Activated naive CD8-positive, alpha-beta T cell treated with anti-CD3 and anti-CD28 coated beads, Interleukin-2, amount 50 U/mL, for 24 hours (primary cell): ENCODE results near the gene CEBPE.

Source experiments
- ATAC-seq: fragments of 150-1000 bp; cut with Tn5 transposase; one replicate; pipeline ENCODE4 v1.10.0; 2021
- DNase-seq: peaks from one replicate; pipeline ENCODE4 v3.0.0; 2021
- H3K27ac Mint-ChIP-seq: one replicate; pipeline ENCODE4 v1.8.0; 2021; ENCODE audit warnings: mild to moderate bottlenecking, mixed read lengths
- H3K27me3 Mint-ChIP-seq: one replicate; pipeline ENCODE4 v1.8.0; 2021; ENCODE audit warnings: mixed read lengths
- H3K36me3 Mint-ChIP-seq: one replicate; pipeline ENCODE4 v1.8.0; 2021; ENCODE audit warnings: low read depth, mixed read lengths
- H3K4me1 Mint-ChIP-seq: one replicate; pipeline ENCODE4 v1.8.0; 2021; ENCODE audit warnings: mixed read lengths
- H3K4me3 Mint-ChIP-seq: one replicate; pipeline ENCODE4 v1.8.0; 2021; ENCODE audit warnings: mild to moderate bottlenecking, moderate library complexity, mixed read lengths
- H3K9me3 Mint-ChIP-seq: one replicate; pipeline ENCODE4 v1.8.0; 2021; ENCODE audit warnings: mixed read lengths

Gene CEBPE

DNA sequence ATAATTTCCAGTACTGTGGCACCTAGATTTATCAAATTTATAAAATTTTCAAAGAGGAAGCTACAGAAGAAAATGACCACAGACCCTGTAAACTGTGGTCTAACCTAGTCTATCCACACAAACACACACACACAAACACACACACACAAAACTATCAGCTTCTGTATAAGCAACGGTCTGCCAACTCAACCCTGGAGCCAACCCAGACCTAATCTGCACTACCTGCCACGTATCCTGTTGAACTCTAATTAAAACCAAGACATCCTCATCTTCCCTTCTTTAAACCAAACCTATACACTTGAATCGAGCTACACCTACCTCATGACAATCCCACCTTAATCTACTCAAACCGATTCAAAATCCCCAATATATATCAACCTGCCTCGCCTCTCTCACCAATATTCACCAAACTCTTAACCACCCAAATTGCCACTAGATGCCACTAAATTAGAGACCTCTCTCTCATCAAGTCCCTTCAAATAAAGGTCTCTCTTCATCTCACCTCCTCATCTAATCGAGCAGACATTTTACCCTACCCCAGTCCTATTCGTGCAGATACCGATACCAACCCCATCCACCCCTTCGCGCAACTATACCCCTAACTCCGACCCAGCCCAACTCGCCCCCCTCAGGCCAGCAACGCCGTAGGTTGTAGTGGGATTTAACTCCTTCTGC, 24.9 kb downstream of the CEBPE start:
- H3K27ac Mint-ChIP-seq, result no peak overlapping the region
- no peak overlapping the region for H3K4me3 Mint-ChIP-seq
- no peaks in the 10 kb centered on the region for H3K9me3 Mint-ChIP-seq

DNA sequence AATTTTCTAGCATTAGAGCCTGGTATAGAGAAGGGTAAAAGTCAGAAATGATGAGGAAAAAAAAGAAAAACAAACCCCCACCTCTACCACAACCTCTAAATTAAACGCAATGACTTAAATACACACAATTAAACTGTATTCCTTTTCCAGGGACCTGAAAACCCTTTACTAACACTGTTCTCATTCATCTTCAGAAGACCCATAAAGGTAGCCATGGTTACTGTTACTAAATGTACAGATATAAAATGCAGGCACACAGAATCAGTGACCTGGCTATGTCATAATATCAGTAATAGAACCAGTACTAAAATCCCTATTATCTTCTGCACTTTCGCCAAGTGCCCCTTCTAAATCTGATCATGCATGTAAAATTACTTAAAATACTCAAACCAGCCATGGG, 25.5 kb downstream of the CEBPE start:
- H3K9me3 Mint-ChIP-seq, result no peaks in the 10 kb centered on the region
- peaks cover 50% of the 10 kb centered on the region for H3K36me3 Mint-ChIP-seq
- peak overlapping the region; percentile 53 for H3K27ac Mint-ChIP-seq
- no peak overlapping the region for H3K4me3 Mint-ChIP-seq
- no peak for DNase-seq
- H3K27me3 Mint-ChIP-seq, result no peaks in the 10 kb centered on the region
- no peak for ATAC-seq
- peaks cover 46% of the 10 kb centered on the region for H3K4me1 Mint-ChIP-seq

More for the DNA sequence above, 24.9 kb downstream of the CEBPE start:
- H3K27me3 Mint-ChIP-seq, result no peaks in the 10 kb centered on the region
- peaks cover 51% of the 10 kb centered on the region for H3K36me3 Mint-ChIP-seq
- H3K4me1 Mint-ChIP-seq, result peaks cover 47% of the 10 kb centered on the region
- no peak for ATAC-seq
- peak; percentile 78 for DNase-seq

- DNase-seq, result no peak
- Mint-ChIP-seq H3K4me3 (no peak overlapping the region), H3K27me3 (no peaks in the 10 kb centered on the region), H3K27ac (peak overlapping the region; percentile 53), H3K4me1 (peaks cover 48% of the 10 kb centered on the region), H3K9me3 (no peaks in the 10 kb centered on the region), H3K36me3 (peaks cover 46% of the 10 kb centered on the region)
- ATAC-seq, result no peak
Observed at GRCh38 chr14:23093104-23093503, 26.0 kb downstream of the CEBPE start.

GRCh38 chr14:23091294-23092225, 27.5 kb downstream of the CEBPE start:
- Mint-ChIP-seq H3K4me1 (peaks cover 45% of the 10 kb centered on the region), H3K4me3 (no peak overlapping the region), H3K9me3 (no peaks in the 10 kb centered on the region), H3K27ac (peak overlapping the region; percentile 50), H3K36me3 (peaks cover 45% of the 10 kb centered on the region), H3K27me3 (no peaks in the 10 kb centered on the region)
- no peak for ATAC-seq
- DNase-seq, result no peak

DNA sequence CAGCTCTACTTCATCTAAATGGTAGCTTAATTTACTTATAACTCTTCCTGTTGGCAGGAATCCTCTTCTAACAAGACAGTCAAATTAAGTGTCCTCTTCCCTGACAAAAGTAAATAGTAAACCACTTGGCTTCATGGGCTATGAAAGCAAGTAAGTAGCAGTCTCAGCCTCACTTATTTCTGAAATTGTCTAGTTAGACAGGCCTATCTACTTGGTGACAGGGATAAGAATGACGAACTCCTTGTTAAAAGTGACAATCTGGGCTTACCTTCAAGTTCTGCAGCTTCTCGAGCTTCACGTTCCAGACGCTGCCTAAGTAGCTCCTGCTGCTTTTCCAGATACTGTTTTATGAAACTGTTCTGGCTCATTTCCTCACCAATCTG, 28.8 kb downstream of the CEBPE start:
- Mint-ChIP-seq H3K36me3 (peaks cover 55% of the 10 kb centered on the region), H3K4me1 (peaks cover 56% of the 10 kb centered on the region), H3K27me3 (no peaks in the 10 kb centered on the region), H3K4me3 (no peak overlapping the region), H3K27ac (no peak overlapping the region), H3K9me3 (no peaks in the 10 kb centered on the region)
- DNase-seq, result no peak
- ATAC-seq, result no peak

GRCh38 chr14:23089498-23090253, 29.4 kb downstream of the CEBPE start:
- Mint-ChIP-seq H3K27me3 (no peaks in the 10 kb centered on the region), H3K4me3 (no peak overlapping the region), H3K4me1 (peaks cover 61% of the 10 kb centered on the region), H3K27ac (no peak overlapping the region), H3K36me3 (peaks cover 58% of the 10 kb centered on the region), H3K9me3 (no peaks in the 10 kb centered on the region)
- no peak for DNase-seq
- no peak for ATAC-seq

DNA sequence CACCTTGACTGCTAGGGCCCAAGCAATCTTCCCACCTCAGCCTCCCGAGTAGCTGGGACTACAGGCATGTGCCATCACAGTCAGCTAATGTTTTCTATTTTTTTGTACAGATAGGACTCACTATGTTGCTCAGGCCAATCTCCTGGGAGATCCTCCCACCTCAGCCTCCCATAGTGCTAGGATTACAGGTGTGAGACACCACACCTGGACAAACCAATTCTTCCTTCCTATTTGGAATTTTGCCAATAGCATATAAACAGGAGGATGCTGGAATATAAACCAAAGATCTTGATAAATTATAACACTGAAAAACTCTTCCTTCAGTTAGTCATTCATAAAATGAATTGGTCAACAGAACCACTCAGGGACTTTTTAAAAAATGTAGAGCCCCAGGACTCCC, 32.5 kb downstream of the CEBPE start:
- H3K4me3 Mint-ChIP-seq, result no peak overlapping the region
- ATAC-seq (no peak), DNase-seq (no peak)
- H3K27ac Mint-ChIP-seq, result peak overlapping the region; percentile 9
- no peaks in the 10 kb centered on the region for H3K9me3 Mint-ChIP-seq
- peaks cover 47% of the 10 kb centered on the region for H3K36me3 Mint-ChIP-seq
- H3K27me3 Mint-ChIP-seq, result no peaks in the 10 kb centered on the region
- peaks cover 42% of the 10 kb centered on the region for H3K4me1 Mint-ChIP-seq

DNA sequence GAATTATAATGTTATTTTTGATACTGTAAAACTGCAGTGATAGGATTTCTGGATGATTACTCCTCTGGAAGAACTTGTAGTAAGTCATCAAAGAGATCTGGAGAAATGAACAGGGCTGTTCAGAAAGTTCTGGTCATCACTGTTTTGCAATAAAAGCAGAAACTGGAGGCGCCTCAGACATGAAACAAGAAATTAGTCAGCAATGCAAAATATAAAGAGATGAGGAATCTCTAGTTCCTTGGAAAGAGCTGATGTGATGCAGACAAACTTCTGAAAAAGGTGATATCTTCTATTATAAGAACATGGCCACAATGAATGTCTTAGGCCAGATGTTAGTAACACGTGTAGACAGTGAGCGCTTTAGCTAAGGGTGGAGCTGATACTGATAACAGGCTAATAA, 33.6 kb downstream of the CEBPE start:
- Mint-ChIP-seq H3K27me3 (no peaks in the 10 kb centered on the region), H3K27ac (peak overlapping the region; percentile 17), H3K9me3 (no peaks in the 10 kb centered on the region), H3K4me1 (peaks cover 40% of the 10 kb centered on the region), H3K4me3 (no peak overlapping the region), H3K36me3 (peaks cover 53% of the 10 kb centered on the region)
- DNase-seq (no peak), ATAC-seq (peak; percentile 61)

DNA sequence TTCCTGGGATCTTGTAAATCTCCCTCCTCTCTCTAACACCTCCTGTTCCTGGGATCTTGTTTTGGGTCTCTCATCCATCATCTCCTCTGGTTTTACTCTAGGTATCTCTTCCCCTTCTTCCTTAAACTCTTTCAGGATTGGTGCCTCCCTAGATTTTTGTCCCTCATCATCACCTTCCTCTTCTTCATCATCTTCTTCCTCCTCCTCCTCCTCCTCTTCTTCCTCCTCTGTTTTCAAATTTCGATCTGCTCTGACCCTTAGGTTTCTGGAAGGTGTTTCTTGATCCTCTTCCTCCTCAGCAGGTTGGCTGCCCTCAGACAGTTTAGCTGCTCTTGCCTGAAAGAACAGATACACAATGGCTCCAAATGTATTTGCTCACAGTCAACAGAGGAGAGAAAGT, 38.6 kb downstream of the CEBPE start:
- H3K27me3 Mint-ChIP-seq, result no peaks in the 10 kb centered on the region
- H3K27ac Mint-ChIP-seq, result peak overlapping the region; percentile 8
- H3K36me3 Mint-ChIP-seq, result peaks cover 54% of the 10 kb centered on the region
- H3K9me3 Mint-ChIP-seq, result no peaks in the 10 kb centered on the region
- no peak for ATAC-seq
- peaks cover 13% of the 10 kb centered on the region for H3K4me1 Mint-ChIP-seq
- no peak for DNase-seq
- H3K4me3 Mint-ChIP-seq, result no peak overlapping the region

DNA sequence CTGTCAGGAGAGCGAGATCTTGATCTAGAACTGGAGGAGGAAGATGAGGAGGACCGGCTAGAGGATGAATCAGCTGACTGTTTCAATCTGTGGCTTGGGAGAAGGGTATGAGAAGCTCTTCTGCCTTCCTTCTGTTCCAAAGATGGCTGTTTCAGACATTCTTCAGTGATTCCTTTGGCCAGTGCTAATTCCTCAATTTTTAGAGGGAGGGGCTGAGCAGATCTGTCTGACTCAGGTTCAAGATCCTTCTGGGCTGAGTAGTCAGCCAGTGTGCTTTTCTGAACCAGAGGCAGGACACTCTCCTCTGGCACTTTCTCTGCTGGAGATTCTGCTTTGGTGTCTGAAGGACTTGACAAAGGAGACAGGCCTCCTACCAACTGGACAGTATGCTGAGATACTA, 39.3 kb downstream of the CEBPE start:
- H3K27ac Mint-ChIP-seq, result peak overlapping the region; percentile 8
- peaks cover 54% of the 10 kb centered on the region for H3K36me3 Mint-ChIP-seq
- no peaks in the 10 kb centered on the region for H3K27me3 Mint-ChIP-seq
- H3K4me3 Mint-ChIP-seq, result no peak overlapping the region
- no peak for ATAC-seq
- H3K4me1 Mint-ChIP-seq, result peaks cover 6% of the 10 kb centered on the region
- no peak for DNase-seq
- no peaks in the 10 kb centered on the region for H3K9me3 Mint-ChIP-seq

GRCh38 chr14:23078692-23079116, 40.4 kb downstream of the CEBPE start:
- no peak for DNase-seq
- Mint-ChIP-seq H3K4me3 (no peak overlapping the region), H3K9me3 (no peaks in the 10 kb centered on the region), H3K36me3 (peaks cover 57% of the 10 kb centered on the region), H3K27me3 (no peaks in the 10 kb centered on the region), H3K27ac (no peak overlapping the region), H3K4me1 (peaks cover 3% of the 10 kb centered on the region)
- peak; percentile 43 for ATAC-seq

GRCh38 chr14:23077962-23078361, 41.1 kb downstream of the CEBPE start:
- Mint-ChIP-seq H3K4me3 (no peak overlapping the region), H3K9me3 (no peaks in the 10 kb centered on the region), H3K27me3 (no peaks in the 10 kb centered on the region), H3K36me3 (peaks cover 57% of the 10 kb centered on the region), H3K27ac (peak overlapping the region; percentile 8), H3K4me1 (peaks cover 3% of the 10 kb centered on the region)
- ATAC-seq, result no peak
- no peak for DNase-seq

GRCh38 chr14:23076785-23077408, 42.2 kb downstream of the CEBPE start:
- Mint-ChIP-seq H3K4me3 (no peak overlapping the region), H3K27ac (no peak overlapping the region), H3K4me1 (peaks cover 8% of the 10 kb centered on the region), H3K9me3 (no peaks in the 10 kb centered on the region), H3K27me3 (no peaks in the 10 kb centered on the region), H3K36me3 (peaks cover 62% of the 10 kb centered on the region)
- ATAC-seq, result no peak
- DNase-seq, result peak; percentile 28

GRCh38 chr14:23074906-23075305, 44.1 kb downstream of the CEBPE start:
- Mint-ChIP-seq H3K36me3 (peaks cover 54% of the 10 kb centered on the region), H3K27me3 (no peaks in the 10 kb centered on the region), H3K4me1 (peaks cover 22% of the 10 kb centered on the region), H3K4me3 (no peak overlapping the region), H3K27ac (no peak overlapping the region), H3K9me3 (no peaks in the 10 kb centered on the region)
- no peak for DNase-seq
- ATAC-seq, result no peak
